Central memory CD4-positive, alpha-beta T cell (primary cell): ENCODE results near the gene AASS.

Source experiments
- DNase-seq: peaks from one replicate; pipeline ENCODE4 v3.0.0; 2022

Gene AASS

DNA sequence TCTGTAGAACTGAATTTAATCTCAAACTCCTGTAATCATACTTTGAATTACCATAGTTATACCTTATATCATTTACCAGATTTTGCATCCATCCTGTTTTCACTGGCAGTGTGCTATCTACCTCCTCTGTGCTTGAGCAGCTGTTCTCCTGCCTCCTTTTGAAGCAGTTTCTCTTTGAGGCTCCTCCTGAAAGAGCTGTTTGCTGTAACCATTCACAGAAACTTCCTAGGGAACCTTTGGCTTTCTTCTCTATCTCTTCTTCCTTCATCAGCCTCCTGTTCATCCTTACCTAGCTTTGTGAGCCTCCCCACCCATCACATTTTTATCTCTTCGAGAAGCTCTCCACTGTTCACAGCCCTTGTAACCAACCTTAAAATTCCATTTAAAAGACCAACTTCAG, 108.2 kb downstream of the AASS start:
- no peak for DNase-seq

DNA sequence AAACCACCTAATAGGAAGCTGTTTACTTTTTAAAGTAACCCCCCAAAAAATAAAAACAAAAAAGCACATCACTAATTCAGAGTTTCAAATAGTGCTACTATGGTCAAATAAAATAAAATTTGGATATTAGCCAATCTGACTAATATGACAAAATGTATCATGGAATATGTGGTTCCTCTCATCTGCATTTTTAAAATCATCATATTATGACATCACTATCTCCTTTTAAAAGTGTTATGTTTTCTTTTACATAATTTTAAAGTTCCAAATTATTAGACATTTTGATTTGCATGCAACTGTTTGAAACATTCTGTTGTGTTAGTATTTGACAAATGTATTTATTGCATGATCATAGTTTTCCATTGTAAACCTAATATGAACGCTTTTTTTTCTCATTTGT, 110.4 kb downstream of the AASS start:
- no peak for DNase-seq

DNA sequence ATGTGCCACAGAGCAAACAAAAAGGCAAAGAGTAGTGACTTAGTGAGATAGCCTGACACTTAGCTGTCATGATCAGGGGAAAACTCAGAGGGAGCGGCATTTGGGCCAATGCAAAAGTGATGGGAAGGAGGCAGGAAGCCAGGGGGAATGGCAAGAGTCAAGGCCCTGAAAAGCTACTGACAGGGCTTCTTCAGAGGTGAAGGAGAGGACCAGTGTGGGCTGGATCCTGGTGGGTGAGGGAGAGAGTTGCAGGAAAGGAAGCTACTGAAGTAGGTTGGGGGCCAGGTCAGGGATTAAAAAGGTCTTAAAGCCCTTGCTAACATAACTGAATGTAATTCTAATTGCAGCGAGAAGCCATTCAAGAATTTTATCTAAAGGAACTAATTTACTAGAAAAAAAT, 117.0 kb downstream of the AASS start:
- no peak for DNase-seq
